NCI-H748 (cell line): ENCODE data around the gene TMIGD1.

Source experiments
- DNase-seq: peaks from one replicate; lab custom pipeline; 2025; ENCODE audit not compliant: unreplicated experiment; lab: John Stamatoyannopoulos, UW

The TMIGD1 gene

DNA sequence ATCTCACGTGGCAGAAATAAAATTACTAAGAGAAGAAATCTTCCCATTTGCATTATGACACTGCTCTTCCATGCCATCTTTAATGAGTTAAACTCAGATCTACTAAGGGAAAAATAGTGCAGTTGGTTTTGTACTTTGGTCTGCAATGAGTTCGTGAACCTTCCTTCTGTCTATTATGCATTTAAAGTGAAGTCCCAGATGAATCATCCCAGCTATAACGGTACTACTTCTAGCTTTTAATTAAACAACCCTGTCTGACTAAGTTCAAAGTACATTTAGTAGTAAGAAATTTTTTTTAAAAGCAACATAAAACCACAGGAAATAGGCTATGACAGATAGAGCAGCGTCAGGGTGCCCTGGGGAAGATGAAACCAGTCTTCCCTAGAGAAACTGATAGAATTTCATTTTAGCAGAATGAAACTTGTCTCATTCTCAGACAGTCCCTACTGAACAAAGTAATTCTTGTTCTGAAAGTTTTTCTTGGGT lies 1.8 kb downstream of the TMIGD1 start:
- no peak for DNase-seq

DNA sequence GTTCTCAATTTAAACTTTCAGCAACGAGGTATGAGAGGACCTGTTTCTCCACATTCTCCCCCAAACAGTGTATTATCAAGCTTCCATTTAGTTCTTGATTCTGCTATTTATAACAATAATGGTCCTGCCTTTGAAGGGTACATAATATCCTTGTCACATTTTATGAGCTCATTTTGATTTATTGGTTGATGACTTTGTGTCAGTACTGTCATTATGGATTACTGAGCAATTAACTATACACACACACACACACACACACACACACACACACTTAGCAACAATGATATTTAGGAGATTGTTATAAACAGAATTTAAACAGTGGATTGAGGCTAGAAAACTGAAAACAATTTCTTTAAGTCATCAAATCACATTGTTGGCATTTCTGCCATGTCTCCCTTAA lies 7.0 kb downstream of the TMIGD1 start:
- DNase-seq: peak; percentile 96

DNA sequence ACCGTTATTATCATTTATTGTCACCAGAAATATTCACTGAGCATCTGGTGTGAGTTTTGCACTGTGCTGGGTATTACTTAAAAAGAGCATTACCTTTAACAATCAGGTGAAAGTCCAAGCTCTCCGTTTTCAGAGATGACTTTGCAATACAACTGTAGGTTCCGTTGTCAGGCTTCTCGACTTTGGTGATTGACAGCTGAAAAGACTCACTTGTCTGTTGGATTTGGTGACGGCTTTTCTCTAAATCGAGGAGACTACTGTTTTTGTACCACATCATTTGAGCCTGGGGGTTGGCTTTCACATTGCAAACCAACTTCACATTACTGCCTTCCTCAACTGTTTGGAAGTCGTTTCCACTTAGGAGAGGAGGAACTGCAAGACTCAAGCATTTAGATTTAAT lies 9.1 kb downstream of the TMIGD1 start:
- DNase-seq: no peak

DNA sequence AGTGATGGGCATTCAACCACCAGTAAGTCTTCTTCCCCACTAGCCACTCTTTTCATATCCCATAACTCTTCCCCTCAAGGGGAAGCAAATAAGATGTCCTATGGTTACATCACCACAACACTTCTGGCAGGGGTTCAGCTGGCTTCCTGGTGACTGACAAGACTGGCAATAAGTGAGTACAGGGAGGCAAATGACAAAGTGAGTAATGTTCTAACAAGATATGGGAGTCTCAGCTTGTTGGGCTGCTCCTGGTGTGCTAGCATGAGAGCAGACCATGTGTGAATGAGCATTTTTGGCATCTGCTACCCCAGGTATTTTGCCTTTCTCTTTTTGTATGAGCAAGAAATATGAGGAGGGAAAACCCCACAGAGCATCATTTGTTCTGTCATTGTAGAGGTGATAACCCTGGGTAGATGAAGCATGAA lies 9.9 kb downstream of the TMIGD1 start:
- DNase-seq: peak; percentile 49

DNA sequence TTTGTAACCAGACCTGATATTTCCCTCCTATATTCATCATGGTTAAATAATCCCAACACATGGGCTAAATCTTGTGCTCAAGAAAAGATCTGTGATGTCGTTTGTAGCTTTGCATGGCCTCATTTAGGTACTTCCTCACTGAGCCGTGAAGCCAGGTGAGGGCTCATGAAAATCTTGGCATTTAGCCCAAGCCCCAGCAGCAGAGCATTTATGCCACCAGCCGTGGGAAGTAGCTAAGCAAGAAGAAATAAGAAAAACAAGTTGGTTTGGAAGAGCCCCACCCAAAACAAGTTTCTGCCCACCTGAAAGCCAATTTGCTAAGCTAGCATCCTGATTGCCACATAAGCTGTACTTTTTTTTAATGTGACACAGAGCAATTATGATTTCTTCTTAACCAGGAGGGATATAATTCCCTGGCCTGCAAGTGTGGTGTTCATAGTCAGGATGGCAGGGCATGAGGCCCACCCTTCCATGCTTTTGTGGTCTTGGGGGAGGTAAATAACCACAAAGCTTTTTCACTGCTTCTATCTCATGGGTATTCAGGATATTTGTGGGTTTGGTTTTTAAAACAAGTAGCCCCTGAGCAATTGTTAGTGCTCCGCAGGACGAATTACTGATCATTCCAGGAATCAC lies 10.5 kb downstream of the TMIGD1 start:
- peak; percentile 91 for DNase-seq

DNA sequence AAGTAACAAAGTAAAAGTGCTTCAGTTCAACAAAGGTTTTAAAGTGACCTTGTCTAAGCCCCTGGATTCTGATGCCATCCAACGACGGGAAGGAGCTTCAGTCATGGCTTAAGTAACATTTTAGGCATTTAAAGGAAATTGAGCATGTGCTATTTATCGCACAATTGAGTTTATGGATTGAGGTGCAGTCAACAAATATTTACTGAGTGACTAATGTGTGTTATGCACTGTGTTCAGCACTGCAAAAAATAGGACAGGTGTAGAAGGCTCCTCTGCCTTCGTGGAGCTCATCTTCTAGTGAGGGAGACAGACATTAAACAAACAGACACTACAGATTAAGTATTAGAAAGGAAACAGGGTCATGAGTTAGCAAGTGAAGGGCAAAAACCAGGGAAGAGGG lies 12.5 kb downstream of the TMIGD1 start:
- peak; percentile 91 for DNase-seq

DNA sequence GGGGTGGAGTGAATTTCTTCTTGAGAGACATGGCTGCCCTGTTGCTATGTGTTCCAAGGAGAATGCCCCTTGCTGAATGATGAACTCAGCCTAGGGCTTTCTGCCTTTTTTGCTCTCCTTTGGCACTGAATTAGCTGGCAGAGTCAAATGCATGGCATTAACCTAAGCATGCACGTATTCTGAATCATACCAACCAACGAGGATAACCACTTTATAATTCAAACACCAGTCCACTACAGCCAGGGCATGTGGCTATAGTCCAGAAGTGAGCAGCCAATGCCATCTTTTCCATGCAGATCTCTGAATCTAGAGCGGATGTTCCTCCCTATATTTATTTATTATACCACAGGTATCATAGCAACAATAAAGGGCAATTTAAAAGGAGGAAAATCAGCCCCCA lies 15.7 kb downstream of the TMIGD1 start:
- peak; percentile 49 for DNase-seq

DNA sequence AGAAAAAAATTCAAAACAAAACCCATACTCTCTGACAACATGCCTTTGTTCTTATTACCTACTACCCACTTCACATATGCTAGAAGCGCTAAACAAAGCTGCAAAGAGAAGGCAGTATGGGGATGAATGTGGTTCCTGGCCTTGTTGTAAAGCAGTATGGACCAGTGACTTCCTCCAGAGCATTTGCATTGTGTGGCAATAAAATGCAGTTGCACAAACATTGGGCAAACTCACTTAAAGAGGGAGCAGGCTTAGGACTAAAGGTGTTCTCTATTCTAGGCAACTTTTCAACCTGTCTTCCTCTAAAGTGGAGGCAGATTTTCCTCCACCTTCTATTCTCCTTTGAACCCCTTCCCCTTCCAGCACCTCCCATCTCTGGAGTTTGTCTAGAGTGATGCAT lies 17.1 kb downstream of the TMIGD1 start:
- DNase-seq: no peak

DNA sequence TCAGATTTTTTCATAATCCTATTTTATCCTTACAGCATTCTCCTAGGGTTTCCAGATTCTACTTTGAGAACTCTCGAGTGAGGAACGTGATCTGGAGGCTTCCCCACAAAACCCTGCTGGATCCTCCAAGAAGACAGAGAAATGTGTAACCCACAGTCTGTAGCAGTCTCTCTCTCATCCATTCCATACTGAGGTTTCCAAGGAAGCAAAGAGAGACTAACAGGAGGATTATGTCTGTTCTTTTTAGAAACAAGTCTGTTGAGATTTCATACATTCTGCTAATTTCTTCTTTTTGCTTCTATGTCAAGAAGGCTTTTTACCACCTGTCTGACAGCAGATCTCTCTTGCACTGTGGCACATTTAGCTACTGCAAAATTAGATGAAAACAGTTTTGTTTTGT lies 18.8 kb downstream of the TMIGD1 start:
- DNase-seq: no peak

DNA sequence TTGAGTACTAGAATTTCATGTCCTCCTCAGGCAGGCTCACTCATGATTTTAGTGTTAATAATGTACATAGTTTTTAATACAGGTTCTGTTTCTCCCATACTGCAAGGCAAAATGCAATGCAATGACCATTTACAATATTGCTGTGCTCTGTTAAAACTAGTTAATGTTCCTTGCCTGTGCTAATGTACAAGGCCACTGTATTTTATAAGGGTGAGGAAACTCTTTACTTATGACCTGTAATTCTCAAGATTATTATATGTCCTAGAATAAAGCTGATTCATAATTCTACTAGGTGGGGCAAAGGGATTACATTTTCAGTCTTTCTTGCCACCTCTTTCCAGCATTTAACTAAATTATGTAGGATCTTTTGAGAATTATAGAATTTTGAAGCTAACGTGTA lies 19.4 kb downstream of the TMIGD1 start:
- no peak for DNase-seq

DNA sequence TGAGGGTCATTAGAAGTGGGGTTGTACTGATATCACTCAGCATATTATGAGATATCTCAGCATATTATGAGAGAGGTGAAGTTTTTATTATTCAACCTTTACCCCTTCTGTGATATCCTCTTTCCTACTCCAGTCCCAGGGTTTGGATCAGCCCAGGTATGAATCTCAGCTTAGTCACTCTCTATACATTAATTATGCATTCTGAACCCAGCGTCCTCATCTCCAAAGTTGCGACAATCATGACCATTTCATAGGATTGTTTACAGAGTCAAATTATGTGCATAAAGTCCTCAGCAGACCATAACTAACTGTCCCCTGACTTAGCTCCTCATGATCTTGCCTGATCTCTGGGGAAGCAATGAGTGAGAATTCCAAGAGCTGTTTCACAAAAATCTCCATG lies 21.6 kb downstream of the TMIGD1 start:
- no peak for DNase-seq

DNA sequence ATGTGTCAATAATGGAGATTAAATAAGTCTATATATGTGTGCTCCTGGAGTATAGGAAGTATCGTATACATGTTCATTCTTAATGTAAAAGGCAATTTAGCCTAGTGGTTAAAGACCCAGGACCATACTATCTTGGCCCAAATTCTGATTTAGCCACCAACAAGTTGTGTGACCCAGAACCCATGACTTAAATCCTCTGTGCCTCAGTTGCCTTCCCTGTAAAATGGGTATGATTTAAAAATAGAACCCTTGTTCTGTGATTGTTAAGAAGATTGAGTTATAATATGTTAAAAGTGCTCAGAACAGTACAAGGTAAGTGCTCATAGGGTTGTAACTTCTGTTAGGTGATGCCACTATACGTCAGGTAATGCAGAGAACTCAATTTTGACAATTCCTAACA lies 23.3 kb downstream of the TMIGD1 start:
- DNase-seq: no peak

DNA sequence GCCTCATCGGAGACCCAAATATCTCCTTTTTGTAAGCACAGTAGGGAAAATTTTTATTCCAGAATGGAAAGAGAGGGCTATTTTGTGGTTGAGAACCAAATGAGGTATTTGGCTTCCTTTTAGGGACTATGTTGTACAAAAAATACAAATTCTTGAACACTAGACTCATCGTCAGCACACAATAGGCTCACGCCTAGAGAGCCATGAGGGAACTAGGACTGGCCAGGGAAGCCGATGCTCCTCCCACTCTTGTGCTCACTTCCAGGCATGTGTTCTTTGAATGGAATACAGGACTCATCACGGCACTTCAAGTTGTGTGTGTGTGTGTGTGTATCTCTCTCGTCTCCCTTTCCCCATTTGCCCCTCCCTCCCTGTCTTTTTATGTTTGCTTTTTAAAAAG lies 24.3 kb downstream of the TMIGD1 start:
- DNase-seq: no peak

DNA sequence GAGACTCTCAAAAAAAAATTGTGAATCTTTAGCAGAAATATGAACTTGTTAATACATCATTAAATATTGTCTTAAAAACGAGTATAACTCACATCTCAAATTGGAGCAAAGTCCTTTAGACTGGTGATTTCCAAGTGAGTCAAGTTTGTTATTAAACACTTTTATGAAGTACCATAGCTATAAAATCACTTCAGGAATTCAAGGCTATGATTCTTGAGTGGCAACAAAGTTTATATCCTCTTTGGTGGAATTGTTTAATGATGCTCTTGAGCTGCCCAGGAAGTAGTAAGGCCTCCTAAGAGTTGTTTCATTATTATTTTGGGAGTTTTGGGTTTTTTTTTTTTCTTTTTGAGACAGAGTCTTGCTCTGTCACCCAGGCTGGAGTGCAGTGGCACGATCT lies 25.5 kb downstream of the TMIGD1 start:
- no peak for DNase-seq

DNA sequence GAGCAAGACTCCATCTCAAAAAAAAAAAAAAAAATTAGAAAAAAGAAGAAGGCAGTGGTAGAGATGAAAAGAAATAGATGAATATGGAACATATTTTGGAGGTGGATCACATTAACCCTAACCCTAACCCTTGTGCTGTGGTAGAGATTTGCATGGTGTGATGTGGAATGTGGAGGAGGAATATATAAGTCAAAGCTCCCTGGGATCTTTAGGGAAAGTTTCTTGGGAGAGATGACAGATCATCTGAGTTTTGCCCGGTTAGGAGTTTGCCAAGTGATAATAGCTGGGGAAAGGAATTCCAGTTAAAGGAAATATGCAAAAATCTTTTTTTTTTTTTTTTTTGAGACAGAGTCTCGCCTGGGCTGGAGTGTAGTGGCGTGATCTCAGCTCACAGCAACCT lies 29.1 kb downstream of the TMIGD1 start:
- no peak for DNase-seq

DNA sequence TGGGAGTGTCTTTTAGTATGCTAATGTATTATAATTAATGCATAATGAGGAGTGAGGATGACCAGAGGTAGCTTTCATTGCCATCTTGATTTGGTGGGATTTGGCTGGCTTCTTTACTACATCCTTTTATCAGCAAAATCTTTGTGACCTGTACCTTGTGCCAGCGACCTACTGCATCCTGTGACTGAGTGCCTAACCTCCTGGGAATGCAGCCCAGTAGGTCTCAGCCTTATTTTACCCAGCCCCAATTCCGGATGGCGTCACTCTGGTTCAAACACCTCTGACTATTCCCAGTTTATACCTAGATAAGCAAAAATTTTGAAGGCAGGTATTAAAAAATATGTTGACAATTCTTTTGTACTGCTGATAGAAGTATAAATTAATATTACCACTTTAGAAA lies 31.6 kb downstream of the TMIGD1 start:
- no peak for DNase-seq

DNA sequence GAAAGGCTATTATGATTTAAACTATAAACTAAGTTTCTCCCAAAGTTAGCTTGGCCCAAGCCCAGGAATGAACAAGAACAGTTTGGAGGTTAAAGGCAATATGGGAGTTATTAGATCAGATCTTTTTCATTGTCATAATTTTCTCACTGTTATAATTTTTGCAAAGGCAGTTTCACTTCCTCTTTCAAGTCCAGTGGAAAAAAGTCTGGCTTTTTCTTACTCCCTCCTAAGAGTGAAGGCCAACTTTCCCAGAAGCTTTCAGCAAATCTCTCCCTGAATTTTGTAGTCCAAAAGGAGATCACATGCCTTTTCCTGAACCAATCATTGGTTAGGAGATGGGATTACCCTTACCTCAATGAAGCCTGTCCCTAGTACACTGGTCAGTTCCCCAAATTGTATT lies 33.0 kb downstream of the TMIGD1 start:
- no peak for DNase-seq

DNA sequence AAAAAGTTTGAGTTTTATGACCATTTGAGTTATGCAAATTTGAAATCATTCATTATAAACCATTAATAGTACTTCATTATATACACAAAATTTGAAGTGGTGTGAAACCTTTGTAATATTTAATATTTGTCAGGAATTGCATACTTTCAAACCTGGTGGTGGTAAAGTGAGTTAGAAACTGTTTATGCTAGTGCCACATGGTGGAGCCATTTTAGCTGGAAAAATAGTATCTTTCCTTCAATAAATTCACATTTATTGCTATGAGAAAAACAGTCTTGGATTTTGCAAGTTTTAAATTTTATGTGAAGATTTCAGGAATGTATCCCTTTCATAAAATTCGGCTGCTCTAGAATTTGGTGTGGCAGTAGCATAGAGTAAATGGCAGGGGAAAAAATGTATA lies 34.9 kb downstream of the TMIGD1 start:
- no peak for DNase-seq

DNA sequence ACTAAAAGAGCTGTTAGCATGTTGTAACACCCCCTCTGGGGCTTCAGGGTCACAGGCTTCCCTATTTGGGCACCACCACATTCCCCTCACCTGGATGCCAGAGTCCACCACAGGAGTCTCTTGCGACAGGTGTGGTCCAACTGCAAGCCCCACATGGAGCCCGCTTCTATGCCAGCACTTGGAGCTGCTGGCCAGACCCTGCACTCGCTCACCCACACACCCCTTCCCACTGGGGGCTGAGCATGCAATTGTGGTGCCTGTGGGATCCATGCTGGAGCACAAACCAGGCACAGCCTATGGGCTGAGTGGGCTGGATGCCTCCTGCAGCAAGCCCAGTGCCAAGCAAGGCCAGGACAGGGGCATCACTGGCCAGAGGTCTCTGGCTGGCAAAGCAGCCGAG lies 36.1 kb downstream of the TMIGD1 start:
- no peak for DNase-seq

DNA sequence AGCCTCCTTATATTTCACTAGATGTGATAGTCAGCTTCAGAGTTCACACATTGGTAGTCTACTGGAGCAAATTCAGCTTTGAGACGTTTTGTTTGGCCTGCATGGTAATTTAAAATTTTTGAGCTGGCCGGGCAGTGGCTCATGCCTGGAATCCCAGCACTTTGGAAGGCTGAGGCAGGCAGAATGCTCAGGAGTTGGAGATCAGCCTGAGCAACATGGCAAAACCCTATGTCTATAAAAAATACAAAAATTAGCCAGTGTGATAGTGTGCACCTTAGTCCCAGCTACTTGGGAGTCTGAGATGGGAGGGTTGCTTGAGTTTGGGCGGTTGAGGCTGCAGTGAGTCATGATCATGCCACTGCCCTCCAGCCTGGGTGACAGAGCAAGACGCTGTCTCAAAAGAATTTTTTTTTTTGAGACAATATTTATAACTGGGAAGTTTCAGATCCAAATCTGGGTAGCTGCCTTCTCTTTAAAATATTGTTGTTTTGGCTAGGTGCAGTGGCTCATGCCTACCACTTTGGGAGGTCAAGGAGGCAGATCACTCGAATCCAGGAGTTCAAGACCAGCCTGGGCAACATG lies 37.3 kb downstream of the TMIGD1 start:
- no peak for DNase-seq

DNA sequence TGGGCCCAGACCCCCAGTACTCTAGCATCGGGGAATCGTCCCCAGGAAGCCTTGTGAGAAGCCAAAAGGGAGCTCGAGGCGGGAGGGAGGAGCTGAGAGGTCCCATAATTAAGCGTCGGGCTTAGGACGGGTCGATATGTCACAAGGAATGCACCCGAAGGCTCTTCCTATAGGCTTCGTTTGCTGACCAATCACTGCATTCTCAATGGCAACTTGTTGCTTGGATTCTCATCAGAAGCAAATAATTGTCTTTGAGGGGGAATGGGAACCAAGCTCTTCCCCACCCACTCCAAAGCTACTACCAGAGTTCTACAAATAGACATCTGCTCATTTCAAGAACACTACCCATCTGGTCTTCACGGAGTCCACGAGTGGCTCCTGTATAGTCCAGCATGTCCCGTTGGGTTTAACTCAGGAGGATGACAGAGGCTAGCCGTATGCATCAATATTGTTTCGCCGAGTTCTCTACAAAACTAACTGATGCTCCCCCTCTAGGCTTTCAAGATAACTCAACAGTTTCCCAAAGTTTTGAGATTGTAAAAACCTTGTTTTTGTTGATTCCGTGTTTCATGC lies 41.5 kb downstream of the TMIGD1 start:
- DNase-seq: peak; percentile 84

DNA sequence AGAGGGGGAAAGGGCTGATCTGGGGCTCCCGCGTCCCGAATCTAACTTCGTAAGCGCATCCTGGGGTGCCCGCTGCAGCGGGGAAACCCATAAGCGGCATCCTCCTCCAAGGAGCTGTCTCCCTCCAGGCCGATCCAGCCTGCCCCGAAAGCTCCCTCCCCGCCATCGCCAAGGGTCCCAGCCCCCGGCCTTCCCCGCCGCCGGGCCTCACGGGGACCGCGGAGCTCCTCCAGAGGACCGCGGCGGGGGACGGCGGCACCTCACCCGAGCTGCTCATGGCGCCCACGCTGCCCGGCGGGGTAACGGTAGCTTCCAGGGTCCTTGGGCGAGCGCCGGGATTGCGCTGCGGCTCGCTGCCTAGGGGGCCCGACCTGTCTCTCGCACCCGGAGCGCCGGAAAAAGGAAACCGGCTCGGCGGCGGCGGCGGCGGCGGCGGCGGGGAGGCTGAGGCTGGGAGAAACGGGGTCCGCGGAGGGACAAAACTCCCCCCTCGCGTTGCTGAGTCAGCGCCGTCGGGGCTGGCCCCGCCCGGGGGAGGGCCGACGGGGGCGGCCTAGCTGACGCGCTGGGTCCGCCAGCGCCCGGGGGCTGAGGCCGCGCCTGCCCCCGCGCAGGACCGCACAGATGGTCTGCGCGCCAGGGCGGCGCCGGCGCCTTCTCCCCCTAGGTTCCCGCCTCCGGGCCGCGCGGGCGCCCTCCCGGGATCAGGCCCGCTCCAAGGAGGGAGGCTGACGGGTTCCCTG lies 42.1 kb downstream of the TMIGD1 start, which contains the start of gene BLMH:
TSS of gene BLMH (minus strand) at position 402 of the 743 bp plus-strand sequence. CDS start at position 277, 125 bp downstream.
- peak; percentile 89 for DNase-seq
